SW 1271 (cell line): Measurements from ENCODE around the gene SFI1.
"Not testable (repeated sequence)": the region's sequence is repeated elsewhere in the genome, so short reads cannot be mapped to it uniquely, and the experiment has no call there.

Source experiments
- DNase-seq, 2 experiments: peaks; one replicate each; lab custom pipeline; 2025; lab: John Stamatoyannopoulos, UW

The SFI1 gene

DNA sequence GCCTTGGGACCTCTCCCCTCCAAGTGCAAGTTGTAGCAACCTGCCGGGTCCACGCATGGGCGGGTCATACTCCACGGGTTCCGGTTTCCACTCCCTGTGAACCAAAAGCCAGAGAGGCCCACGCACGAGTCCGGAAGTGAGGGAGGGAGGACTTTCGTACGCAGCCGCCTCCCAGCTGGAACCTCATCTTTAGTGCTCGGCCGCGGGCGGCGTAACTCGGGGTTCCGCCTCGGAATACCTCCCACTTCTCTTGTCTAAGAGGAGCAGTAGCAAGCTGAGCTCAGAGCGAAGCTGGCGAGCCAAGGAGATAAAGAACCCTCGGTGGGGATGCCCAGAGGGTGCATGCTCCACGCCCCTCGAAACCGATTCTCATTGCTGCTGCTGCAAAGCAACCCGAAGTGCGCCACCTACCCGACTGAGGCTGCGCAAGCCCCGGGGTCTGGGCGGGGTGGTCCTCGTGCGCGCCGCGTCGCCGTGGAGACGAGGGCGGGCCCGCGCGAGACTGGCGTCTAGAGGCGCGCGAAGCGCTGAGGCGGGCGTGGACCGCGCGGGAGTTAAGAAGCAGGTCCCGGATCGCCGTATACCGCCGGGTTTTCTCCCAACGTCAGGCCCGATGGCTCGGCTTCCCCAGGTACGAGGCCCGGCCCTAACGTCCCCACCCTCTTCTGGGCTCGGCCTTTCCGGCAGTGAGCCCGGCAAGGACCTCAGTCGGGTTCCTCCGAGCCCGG is at the start of gene SFI1:
Gene SFI1 (plus strand): TSS at position 530 of the 728 bp plus-strand sequence. CDS start 11,749 bp downstream, outside the sequence.
- peak; percentile 64 to 85 for DNase-seq

GRCh38 chr22:31446767-31447166 is 49.6 kb upstream of the SFI1 start:
- no peak for DNase-seq

GRCh38 chr22:31447337-31447736 is 49.0 kb upstream of the SFI1 start:
- no peak for DNase-seq

DNA sequence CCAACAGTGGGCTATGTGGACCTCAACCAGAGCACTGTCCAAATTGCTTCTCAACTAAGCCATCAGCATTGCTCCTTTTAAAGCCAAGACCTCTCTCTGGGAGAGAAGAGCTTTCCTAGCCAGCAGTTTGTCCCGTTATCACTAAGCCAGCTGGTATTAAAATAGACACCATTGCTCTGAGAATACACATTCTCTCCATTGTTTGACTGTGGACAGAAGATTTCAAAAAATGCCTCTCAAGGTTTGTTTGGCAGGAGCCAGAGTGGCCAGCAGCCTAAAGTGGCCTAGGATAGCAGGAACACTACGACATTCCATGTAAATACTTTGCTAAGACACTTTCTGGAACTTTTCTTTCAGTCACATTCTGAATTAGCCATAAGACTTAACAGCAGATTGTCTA is 48.0 kb upstream of the SFI1 start:
- DNase-seq: no peak

- DNase-seq: no peak
These were observed 46.8 kb upstream of the SFI1 start for GRCh38 chr22:31449506-31449905.

DNA sequence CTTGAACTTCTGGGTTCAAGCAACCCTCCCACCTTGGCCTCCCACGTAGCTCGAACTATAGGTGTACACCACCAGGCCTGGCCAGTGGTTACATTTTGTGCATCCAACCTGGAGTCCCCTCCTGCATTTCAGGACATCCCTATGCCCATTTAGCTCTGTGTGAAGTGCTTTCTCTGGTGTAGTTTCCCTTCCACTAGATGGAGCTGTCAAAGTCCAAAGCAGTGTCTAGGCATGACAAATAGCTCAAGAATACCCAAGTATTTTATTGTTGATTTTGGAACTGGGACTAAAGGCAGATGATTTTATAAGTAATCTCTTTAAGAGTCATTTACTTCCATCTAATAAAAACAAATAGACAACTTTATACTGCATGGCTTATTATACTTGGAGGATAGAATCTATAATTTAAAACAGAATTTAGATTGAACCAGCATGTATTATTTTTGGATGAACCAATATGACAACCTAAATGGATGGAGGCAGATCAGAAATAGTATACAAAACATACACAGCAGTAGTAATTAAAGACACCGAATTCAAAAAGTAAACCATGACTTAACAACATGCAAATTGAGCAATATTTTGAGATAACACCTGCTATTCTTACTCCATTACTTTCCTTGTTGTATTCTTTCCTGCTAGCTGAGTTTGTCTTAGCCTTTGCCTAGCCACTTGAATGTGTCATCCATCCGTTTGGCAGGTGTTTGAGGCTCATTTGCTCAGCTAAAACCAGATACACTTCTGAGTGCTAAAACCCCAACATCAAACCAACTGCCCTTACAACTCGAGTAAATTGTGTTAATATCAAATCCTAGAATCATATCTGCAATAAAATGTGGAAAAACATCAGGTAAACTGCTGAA is 44.4 kb upstream of the SFI1 start:
- peak in 1 of 2 experiments; percentile 31 for DNase-seq

DNA sequence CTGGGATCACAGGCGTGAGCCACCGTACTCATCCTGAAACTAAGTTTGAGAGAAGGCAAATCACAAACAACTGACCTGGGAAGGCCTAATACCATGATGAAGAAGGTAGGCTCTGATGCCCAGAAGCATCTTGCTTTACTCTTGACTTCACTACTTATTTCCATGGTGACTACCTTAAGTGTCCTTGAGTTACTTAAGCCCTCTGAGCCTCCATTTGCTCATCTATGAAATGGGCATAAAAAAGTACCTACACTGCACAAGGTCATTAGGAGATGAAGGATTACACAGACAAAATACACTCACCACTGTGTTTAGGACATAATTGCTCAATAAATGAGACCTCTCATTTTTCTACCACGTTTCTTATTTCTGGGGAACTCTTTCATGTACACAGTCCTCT is 34.6 kb upstream of the SFI1 start:
- no peak for DNase-seq

GRCh38 chr22:31465307-31465706 is 31.0 kb upstream of the SFI1 start:
- DNase-seq: no peak

- no peak for DNase-seq
These were observed 21.6 kb upstream of the SFI1 start for GRCh38 chr22:31474743-31475142.

- DNase-seq: no peak
These were observed 20.5 kb upstream of the SFI1 start for GRCh38 chr22:31475800-31476199.

DNA sequence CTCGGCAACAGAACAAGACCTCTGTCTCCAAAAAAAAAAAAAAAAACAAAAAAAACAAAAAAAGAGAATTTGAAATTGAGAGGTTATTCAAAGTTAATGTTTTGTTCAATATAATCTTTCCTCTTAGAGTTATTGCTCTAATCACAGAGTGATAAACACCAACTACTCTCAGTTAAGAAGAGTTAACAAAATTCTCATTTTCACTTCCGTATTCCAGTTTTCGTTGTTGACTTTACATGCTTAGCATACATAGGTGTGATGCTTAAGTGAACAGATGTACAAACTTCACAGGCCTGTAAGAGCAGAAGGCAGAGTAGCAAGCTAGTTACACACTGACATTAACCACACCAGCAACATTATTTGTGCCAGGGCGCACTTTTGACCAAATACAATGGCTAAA is 19.0 kb upstream of the SFI1 start:
- no peak for DNase-seq

DNA sequence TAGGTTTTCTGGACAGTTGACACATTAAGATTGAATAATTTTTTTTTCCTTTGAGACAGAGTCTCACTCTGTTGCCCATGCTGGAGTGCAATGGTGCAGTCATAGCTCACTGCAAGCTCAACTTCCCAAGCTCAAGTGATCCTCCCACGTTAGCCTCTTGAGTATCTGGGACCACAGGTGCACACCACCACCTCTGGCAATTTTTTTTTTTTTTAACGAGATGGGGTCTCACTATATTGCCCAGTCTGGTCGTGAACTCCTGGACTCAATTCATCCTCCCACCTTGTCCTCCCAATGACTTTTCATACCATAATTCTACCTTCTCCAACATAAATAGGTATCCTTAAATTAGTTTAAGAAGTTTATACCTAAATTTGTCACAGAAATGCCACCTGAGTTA is 15.2 kb upstream of the SFI1 start:
- no peak for DNase-seq

- not testable (repeated sequence) for DNase-seq
These were observed 13.9 kb upstream of the SFI1 start for GRCh38 chr22:31482470-31482869.

DNA sequence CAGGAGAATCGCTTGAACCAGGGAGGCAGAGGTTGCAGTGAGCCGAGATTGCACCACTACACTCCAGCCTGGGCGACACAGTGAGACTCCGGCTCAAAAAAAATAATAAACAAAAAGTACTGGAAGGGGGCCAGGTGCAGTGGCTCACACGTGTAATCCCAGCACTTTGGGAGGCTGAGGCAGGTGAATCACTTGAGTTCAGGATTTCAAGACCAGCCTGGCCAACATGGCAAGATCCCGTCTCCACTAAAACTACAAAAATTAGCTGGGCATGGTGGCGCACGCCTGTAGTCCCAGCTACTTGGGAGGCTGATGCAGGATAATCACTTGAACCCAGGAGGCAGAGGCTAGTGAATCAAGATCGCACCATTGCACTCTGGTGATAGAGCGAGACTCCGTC is 10.0 kb upstream of the SFI1 start:
- not testable (repeated sequence) for DNase-seq

DNA sequence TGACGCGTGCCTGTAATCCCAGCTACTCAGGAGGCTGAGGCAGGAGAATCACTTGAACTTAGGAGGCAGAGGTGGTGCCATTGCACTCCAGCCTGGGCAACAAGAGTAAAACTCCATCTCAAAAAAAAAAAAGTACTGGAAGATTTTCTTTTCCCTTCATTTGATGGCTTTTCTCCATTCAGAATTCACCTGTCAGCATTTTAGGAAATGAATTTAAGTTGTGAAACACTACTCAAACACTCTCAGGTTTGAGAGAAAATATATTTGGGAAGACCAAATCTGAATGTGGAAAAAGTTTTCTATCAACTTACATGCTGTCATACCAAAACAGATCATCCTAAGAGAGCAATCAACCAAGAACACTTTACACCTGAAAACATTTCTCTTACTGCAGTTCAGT is 9.4 kb upstream of the SFI1 start:
- DNase-seq: no peak

DNA sequence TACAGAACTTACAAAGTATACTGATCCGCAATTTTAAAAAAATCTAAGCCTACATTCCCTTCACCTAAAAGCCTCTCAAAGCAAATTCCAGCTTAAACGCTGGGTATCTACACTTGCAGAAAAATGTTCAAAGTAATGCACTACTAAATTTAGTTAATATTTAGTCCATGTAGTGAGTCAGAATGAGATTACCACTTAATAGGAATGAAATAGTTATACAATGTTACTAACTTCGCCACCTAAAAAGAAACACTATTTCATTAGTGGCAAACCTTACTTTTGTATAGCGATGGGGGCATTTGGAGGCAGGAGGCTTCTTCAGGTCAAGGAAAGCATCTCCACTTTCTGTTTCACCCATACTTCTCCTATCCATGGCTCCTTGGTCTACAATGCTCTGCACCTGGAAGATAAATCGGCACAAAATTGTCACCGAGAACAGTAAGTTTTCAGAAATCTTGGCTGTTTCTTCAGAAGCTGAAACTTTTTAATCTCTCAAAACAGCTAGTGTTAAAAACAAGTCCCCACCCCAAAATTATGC is 7.9 kb upstream of the SFI1 start:
- no peak for DNase-seq

- DNase-seq: peak in 1 of 2 experiments; percentile 18
These were observed 7.2 kb upstream of the SFI1 start for GRCh38 chr22:31488988-31489617.

- DNase-seq: peak; percentile 37 to 70
These were observed 6.5 kb upstream of the SFI1 start, which contains the start of gene EIF4ENIF1 for GRCh38 chr22:31489632-31490495. TSS of gene EIF4ENIF1 (minus strand) at chr22:31489842. CDS start at chr22:31488718, 1,124 bp downstream.

DNA sequence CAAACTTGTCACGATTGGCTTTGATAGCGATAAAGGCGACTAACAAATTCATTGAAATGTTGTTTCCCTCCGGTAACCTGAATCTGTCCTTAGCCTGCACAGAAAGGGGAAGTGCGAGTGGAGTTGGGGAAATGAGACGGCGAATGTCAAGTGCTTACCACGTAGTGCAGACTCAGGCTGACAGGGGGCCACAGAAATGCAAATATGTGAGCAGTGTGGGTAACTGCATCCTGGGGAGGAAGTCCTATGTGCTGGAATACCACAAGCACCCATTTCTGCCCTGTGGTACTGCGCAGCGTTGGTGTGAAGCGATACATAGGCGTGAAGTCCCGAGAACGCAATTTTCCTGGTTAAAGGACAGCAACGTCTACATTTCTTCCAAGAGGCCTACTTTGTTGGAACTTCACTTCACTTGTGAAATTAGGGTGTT is 5.8 kb upstream of the SFI1 start:
- DNase-seq: peak; percentile 37 to 54

DNA sequence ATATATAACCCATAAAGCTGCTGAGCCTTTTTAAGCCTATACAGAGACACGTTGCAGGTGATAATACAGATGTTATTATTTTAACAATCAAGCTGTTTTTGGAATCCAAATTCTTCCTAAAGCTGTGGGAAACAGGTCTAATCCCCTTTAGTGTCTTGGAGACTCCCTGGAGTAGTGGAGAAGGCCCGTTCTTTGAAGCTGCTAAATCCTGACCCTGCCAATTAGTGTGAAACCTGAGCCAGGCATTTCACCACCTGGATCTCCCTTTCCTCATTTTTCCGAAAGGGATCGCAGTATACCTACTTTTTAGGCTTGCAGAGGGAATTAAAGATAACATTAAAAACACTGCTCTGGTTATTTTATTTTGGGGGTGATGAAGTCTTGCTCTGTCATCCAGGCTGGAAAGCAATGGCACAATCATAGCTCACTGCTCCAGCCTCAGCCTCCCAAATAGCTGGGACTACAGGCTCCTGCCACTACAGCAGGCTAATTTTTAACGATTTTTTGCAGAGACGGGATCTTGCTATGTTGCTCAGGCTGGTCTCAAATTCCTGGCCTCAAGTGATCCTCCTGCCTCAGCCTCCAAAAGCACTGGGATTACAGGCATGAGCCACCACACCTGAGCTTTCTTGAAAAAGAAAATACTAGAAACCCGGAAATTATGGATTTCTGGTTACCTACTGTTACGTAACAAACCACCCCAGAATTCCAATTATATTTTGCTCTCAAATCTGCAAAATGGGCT is 4.9 kb upstream of the SFI1 start:
- DNase-seq: no peak

DNA sequence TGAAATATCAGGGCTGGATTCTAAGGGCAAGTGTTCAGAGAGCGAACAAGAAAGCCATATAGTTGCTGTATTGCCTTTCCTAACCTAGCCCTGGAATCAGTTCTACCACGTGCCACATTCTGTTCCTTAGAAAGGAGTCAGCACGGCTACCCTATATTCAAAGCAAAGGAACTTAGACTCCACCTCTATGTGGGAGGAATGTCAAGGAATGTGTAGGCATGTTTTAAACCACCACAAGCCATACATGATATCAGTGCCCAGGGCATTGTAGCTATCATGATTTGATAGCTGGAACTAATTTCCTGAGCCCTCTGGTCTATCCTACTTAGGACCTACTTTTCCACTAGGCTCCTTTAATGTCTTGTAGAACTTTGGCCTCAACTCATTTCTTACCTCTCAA is 4.2 kb upstream of the SFI1 start:
- no peak for DNase-seq
